NCI-H1417 treated with DMSO at 0.1 percent for 48 hours (cell line): Measurements from ENCODE around the gene LSM4.
A peak's percentile ranks its signal among the peaks of the same experiment; 100 is the strongest.
"Not testable (repeated sequence)": the region's sequence is repeated elsewhere in the genome, so short reads cannot be mapped to it uniquely, and the experiment has no call there.

Source experiments
- DNase-seq: peaks from one replicate; lab custom pipeline; 2025; lab: John Stamatoyannopoulos, UW

The LSM4 gene

DNA sequence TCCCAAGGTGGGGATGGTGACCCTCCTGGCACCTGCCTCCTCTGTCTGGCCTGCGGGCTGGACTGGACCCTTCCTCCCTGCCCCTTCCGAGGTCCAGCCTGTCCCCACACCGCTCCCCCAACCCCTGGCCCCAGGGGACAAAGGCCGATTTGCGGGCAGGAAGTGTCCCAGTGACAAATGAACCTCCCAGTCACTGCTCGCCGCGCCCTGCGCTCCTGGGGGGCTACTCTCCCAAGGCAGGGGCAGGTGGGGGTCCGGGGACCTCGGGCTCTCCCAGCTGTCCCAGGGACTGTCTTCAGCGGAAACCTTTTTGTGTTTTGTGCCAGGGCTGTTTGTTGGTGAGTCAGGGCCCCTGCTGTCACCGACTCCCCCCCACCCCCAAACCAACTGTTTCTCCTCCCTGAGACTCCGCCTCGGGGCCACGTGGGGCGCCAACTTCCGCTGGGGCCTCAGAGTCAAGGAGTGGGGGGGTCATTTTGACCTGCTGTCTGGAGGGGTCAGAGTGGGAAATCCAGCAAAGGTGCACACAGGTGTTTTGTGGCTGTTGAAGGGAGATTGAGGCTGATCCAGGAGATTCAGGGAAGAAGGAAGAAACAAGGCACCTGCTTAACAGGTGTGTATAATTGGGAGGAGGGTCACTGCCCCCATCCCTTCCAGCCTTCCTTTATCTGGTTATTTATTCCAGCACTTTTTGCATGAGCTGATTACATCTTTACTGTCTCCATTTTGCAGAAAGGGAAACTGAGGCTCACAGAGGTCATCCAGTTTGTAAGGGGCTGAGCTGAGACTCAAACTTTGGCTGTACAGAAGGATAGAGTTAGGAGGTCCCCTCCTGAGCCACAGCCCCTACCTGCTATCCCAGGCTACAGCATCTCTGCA, 18.4 kb upstream of the LSM4 start:
- DNase-seq: no peak

DNA sequence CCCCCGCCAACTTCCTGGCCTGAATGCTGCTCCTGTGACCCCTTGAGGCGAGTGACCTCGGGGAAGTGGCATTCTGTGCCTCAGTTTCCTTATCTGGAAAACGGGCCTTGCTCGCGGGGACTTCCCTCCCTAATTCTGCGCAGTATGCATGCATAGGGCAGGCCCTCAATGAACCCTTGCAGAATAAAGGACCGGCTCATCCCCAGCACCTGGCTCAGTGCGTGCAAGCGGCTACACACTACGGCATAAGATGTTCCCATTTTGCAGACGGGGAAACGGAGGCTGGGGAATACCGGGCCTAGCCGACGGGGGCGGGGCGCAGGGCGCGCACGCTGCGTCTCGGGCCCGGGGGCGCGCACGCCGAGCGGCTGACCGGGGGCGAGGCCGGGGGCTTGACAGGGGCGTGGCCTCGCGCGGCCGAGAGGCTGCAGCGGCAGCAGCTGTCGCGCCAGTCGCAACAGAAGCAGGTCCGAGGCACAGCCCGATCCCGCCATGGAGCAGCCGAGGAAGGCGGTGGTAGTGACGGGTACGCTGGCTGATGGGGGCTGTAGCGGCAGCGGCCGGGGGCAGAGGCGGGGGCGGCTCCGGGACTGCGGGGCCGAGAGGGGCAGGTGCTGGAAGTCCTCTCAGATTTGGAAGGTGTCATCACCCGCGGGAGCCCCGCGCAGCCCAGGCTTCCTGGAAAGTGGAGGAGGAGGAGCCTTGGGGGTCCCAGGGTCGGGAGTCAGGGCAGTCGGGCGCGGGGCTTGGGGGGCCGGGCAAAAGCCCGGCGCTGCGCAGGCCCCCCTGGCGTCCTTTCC, 17.5 kb upstream of the LSM4 start, which contains the start of gene PGPEP1:
Gene PGPEP1, plus strand, starts transcription at position 409 of the 800 bp plus-strand sequence. Its CDS starts 84 bp downstream, at position 493.
- DNase-seq: no peak

DNA sequence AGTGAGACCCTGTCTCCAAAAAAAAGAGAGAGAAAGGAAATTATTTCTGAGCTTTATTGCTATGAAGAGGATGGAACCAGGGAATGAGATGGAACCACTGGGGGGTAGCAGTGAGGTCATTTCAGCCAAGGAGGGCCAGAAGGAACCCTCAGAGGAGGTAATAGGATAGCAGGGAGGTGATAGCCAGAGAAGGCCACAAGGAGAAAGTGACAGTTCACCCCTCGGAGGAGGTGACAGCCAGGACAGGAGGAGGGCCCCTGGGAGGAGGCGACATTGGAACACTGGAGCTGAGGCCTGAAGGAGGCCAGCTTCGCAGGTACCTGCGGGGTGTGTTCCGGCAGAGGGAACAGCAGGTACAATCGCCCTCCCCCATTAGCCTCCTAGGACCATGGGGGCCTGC, 16.8 kb upstream of the LSM4 start:
- no peak for DNase-seq

GRCh38 chr19:18338541-18338940, 15.7 kb upstream of the LSM4 start:
- DNase-seq: no peak

GRCh38 chr19:18336121-18336520, 13.2 kb upstream of the LSM4 start:
- DNase-seq: no peak

DNA sequence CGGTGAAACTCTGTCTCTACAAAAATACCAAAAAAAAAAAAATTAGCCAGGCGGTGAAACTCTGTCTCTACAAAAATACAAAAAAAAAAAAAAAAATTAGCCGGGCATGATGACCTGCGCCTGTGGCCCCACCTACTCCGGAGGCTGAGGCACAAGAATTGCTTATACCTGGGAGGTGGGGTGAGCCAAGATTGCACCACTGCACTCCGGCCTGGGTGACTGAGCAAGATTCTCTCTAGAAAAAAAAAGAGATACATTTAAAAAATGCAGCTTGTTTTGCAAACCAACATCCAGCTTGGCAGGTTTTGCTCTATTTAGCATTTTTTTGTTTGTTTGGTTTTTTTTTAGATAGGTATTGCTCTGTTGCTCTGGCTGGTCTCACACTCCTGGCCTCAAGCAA, 10.8 kb upstream of the LSM4 start:
- DNase-seq: no peak

DNA sequence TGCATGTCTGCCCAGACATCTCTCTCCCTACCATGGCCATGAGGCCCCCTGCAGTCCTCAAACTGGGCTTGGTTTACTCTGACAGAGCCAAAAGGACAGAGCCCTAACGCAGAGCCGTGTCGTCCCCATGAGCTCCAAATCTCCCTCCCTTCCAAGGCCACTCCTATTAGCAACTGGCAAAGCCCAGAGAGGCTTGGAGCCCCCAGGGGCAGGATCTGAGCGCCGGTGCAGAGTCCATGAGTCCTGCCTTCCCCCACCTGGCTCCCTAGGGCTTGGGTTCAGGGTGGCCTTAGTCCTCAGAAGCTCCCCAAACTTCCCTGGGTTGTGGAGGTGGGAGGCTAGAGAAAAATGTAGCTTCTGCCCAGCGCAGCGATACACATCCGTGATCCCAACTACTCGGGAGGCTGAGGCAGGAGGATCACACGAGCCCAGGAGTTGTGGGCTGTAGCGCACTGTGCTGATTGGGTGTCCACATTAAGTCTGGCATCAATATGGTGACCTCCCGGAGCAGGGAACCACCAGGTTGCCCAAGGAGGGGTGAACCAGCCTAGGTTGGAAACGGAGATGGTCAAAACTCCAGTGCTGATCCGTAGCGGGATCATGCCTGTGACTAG, 10.1 kb upstream of the LSM4 start:
- no peak for DNase-seq

DNA sequence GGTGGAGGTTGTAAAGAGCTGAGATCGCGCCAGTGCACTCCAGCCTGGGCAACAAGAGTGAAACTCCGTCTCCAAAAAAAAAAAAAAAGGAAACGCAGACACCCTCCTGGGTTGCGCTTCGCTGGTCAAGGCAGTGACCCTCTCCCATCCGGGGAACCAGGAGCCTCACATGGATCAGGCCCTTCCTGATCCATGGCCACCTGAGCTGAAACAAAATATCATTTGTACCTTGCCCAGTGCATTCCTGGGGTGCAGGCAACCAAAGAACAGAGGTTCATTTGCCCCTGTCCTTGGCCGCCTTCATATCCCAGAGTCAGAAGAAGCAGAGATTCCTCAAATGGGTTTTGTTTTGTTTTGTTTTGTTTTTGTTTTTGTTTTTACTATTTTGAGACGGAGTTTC, 8.0 kb upstream of the LSM4 start:
- no peak for DNase-seq

GRCh38 chr19:18329035-18329376, 6.1 kb upstream of the LSM4 start:
- no peak for DNase-seq

GRCh38 chr19:18328340-18329034, 5.6 kb upstream of the LSM4 start:
- peak; percentile 94 for DNase-seq

DNA sequence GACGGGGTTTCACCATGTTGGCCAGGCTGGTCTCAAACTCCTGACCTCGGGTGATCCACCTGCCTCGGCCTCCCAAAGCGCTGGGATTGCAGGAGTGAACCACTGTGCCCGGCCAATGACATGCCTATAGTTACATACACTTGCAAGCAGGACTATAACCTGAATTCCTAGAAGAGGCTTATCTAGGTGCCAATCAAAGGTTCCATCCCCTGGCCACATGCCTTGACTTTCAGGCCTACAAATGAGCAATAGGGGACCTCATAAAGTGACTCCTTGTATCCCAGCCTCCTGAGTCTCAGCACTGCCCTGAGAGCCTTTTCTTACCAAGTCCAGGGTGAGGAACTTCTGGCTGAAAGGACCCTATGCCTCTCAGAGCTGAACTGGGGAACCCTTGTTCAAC, 3.9 kb upstream of the LSM4 start:
- no peak for DNase-seq

DNA sequence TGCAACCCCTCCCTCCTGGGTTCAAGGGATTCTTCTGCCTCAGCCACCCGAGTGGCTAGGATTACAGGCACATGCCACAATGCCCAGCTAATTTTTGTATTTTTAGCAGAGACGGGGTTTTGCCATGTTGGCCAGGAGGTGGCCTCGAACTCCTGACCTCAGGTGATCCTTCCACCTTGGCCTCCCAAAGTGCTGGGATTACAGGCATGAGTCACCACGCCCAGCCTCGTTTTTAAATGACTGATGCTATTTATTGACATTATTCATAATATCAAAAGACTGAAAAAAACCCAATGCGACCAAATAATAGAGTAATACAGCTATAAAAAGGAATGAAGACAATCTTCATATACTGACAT, 1.5 kb upstream of the LSM4 start:
- DNase-seq: not testable (repeated sequence)

- DNase-seq: no peak
These were observed 538 bp downstream of the LSM4 start for GRCh38 chr19:18322318-18322758.

DNA sequence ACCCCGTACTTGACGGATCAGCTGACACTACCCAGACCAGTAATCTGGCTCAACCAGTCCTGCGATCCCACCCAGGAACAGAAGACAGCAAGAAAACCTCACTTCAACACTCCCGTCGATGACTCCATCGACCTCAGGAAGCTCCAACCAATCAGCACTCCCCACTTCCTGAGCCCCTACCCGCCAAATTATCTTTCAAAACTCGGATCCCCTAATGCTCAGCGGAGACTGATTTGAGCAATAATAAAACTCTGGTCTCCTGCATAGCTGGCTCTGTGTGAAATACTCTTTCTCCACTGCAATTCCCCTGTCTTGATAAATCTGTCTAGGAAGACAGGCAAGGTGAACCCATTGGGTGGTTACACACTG, 1.2 kb downstream of the LSM4 start:
- DNase-seq: no peak

GRCh38 chr19:18320865-18321733, 1.8 kb downstream of the LSM4 start:
- DNase-seq: no peak

DNA sequence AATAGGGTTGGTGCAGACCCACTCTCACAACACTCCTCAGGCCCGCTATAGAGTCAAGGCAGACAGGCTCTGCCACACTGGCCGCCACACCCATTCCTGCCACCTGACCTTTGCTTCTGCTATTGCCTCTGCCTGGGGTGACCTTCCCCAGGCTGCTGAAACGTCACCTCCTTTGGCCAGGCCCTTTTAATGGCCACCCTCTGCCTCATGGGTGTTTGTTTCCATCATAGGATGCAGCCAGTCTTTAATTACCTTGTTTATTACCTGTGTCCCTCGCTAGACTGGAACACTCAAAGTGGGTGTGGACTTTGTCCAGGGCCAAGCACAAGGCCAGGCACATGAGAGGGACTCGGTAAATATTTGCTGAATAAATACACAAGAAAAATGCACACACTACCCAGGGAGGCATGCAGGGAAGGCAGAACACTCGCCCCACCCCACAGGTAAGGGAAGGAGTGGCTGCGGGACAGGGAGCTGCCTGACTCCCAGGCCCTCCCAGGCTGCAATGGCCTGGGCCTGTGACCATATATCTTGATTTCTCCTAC, 3.2 kb downstream of the LSM4 start:
- no peak for DNase-seq

DNA sequence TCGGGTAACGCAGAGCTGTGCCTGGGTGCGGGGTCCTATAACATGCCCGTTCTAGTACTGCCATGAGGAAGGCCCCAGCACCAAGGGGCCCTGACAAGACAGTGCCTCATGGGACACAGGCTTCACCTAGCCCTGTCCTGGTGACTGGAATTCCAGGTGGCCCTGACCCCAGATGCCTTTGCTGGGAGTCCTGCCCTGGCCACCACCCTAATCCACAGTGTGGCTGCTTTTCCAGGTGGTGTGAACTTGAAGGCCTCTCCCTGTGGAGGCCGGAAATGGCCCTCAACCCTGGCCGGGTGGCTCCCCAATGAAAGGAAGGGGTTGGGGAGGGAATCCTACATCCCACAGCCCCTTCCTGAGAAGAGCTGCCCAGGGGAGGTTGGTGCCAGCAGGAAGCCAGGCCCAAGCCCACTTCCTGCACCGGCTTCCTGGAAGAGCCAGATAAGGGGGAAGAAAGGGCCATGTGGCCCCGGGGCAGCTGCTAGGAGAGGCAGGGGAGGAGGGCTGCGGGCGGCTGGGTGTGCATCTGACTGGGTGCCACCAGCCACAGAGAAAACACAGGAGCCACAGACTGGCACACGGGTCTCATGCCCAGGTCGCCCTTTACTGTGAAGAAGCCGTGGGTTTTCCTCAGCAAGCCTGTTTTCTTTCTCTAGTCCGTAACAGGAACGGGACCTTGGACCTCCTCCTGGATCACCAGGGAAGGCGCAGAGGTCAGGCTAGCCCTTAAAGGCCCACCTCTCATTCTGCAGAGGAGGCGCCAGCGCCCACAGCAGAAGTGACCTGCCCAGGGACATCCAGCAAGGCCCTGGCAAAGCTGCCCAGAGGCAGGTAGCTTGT, 4.7 kb downstream of the LSM4 start:
- no peak for DNase-seq

DNA sequence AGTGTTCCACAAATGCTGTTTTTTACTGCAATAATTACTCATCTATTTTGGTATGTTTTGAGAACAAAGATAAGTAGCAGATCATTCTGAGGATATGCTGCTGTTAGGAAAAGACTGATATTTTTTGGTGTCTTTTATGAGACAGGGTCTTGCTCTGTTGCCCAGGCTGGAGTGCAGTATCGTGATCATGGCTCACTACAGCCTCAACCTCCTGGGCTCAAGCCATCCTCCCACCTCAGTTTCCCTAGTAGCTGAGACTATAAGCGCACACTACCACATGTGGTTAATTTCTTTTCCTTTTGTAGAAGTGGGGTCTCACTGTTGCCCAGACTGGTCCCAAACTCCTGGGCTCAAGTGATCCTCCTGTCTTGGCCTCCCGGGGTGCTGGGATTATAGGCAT, 9.5 kb downstream of the LSM4 start:
- no peak for DNase-seq

- DNase-seq: no peak
These were observed 10.8 kb downstream of the LSM4 start for GRCh38 chr19:18312092-18312534.

DNA sequence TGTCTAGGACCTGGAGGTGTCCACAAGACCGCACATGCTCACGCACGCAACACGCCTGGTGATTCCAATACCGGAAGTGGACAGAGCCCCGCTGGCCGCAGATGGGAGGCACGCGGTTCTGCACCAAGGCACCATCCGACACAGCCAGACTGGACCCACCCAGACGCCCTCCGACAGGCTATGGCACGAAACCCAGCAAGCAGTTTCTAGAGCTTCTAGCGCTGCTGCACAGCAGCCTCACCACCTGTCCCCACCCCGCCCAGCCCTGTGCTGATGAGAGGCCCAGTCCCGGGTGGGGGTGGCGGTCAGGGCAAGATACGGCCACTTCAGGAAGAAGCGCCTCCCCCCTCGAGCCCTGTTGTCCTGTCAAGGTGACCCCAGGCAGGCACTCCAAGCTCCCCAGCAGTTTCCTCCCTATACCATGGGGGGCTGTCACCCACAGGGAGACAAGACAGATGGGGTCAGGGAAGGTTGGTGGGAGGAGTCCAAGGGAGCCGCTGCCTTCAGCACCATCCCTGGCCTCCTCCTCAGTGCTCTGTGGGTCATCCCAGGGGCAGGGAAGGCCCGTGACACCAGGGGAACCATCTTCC, 11.3 kb downstream of the LSM4 start:
- DNase-seq: no peak
